Activated CD4-positive, CD25-positive, alpha-beta regulatory T cell (primary cell): Measurements from ENCODE around the gene SPAG4.

ENCODE experiments used
- DNase-seq, 4 experiments: peaks; one replicate each; lab custom pipeline; 2025; lab: John Stamatoyannopoulos, UW

Gene SPAG4

DNA sequence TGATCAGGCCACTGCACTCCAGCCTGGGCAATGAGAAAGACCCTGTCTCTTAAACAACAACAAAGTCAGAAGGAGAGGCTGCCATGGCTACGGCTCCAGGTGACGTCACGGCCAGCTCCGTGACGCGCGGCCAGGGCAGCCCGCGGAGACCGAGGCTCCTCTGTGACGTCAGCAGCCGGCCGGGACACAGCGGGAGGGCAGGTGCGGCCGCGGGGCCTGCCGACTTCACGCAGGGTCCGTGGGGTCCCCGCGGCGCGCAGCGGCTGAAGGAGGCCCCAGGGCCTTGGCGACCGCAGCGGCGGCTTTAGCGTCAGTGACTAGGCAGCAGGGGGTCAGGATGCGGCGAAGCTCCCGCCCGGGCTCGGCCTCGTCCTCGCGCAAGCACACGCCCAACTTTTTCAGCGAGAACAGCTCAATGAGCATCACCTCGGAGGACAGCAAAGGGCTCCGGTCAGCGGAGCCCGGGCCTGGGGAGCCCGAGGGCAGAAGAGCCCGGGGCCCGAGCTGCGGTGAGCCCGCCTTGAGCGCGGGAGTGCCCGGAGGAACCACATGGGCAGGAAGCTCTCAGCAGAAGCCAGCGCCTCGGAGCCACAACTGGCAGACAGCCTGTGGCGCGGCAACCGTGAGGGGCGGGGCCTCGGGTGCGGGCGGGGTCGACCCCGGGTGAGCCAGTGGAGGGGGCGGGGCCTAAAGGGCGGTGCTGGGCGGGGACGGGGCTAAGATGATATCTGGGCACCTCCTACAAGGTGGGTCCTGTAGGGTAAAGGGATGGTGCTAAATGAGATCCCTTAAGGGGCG is at the start of gene SPAG4:
SPAG4 (plus strand) TSS at position 163 of the 798 bp plus-strand sequence; CDS start at position 338, 175 bp downstream.
- peak; percentile 100 for DNase-seq

GRCh38 chr20:35568645-35569044 is 47.0 kb upstream of the SPAG4 start:
- no peak for DNase-seq

DNA sequence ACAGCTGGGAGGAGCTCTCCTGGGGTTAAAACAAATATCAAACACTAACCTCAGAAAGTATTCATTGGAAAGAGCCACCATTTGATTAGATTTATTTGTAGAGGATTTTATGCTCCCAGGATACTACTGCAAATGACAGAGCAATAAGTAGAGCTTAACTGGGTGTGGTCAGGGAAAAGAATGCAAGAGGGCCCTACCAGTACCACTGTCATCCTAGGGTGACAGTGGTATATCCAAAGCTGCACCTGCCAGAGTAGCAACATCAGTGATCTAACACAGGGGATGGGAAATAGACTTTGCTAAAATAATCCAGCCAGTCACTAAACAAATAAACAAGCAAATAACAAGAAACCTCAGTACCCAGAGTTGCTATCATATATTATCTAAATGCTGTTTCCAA is 44.1 kb upstream of the SPAG4 start:
- no peak for DNase-seq

DNA sequence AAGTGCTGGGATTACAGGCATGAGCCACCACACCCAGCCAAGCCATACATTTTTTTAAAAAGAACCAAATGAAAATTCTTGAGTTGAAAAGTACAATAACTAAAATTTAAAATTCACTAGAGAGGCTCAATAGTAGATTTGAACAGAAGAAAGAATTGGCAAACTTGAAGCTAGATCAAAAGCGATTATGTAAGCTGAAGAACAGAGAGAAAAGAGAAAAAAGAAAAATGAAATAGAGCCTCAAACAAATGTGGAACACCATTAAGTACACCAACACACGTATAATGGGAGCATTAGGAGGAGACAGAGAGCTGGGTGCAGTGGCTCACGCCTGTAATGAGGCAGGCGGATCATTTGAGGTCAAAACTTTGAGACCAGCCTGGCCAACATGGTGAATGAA is 42.8 kb upstream of the SPAG4 start:
- no peak for DNase-seq

DNA sequence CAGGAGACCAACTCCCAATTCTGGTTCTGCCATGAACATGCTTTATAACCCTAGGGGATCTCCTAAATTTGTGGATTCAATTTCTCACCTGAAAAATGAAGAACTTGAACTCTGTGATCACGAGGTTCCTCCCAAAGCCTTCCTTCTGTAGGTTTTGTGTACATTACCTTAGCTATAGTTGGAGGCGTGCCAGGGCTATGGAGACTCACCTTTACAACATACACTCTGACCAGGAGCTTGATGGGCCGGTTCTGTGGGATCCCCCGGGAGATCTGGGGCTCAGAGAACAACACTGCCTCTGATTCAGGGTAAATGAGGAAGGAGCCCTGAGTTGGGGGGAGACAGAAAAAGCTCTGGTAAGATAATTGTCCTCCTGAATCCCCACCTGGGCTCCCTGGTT is 39.7 kb upstream of the SPAG4 start:
- no peak for DNase-seq

GRCh38 chr20:35576816-35577215 is 38.8 kb upstream of the SPAG4 start:
- no peak for DNase-seq

DNA sequence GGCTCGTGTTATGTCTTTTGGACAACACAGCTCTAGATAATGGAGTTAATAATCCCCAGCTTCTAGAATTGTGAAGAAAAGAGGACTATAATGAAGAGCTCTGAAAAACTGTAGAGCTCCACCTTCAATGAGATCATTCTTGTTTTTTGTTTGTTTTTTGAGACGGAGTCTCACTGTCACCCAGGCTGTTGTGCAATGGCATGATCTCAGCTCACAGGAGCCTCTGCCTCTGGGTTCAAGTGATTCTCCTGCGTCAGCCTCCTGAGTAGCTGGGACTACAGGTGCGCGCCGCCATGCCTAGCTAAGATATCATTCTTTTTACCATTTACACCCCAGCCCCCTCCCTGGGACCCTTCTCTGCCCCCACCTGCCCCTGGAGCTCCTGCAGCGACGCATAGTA is 37.2 kb upstream of the SPAG4 start:
- no peak for DNase-seq

GRCh38 chr20:35579196-35579595 is 36.4 kb upstream of the SPAG4 start:
- DNase-seq, result no peak

DNA sequence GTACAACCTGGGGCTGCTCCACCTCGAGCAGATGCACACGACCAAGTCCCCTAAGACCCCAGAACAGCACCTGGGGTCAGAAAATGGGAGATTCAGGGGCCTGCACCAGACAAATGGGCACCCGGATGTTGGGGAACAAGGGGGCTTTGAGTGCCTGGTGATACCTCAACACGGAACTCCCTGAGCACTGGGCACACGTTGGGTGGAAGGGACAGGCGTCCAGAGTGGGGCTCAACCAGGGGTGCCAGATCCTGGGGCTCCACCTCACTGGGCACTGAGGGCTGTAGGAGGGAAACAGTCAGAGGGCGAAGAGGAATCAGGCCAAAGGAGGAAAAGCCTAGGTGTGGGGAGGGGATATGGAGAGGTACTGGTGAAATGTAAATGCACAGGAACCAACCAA is 33.5 kb upstream of the SPAG4 start:
- DNase-seq, result no peak

DNA sequence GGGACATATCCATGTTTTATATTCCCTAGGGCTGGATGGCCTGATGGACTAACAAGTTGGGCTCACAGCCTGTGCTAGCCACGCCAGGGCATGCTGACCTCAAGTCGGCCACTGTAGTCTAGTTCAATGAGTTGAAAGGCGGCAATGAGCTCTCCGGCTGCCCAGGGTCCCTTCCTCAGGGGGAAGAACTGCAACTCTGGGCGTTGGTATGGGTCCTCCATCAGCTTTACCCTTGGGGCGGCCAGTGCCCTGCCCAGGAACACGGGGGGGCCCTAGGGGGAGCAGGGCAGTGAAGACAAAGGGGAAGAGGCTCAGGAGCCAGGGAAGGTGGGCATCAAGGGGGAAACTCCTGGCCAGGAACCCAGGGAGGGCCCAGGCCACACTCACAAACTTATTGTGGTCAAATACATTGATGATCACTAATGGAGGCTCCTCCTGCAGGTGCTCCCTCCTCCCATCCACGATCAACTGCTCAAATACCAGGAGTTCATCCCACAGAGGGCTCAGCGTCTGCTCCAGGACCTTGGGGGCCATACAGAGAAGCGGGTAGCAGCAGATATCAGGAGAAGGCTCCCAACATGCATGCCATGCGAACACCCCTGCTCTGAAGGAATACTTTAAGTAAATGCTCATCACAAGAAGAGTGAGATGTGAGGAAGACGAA is 32.8 kb upstream of the SPAG4 start:
- no peak for DNase-seq

- no peak for DNase-seq
These were observed 31.7 kb upstream of the SPAG4 start for GRCh38 chr20:35583636-35584560.

GRCh38 chr20:35586751-35587425 is 28.7 kb upstream of the SPAG4 start:
- DNase-seq, result no peak

GRCh38 chr20:35587436-35587835 is 28.2 kb upstream of the SPAG4 start:
- no peak for DNase-seq

DNA sequence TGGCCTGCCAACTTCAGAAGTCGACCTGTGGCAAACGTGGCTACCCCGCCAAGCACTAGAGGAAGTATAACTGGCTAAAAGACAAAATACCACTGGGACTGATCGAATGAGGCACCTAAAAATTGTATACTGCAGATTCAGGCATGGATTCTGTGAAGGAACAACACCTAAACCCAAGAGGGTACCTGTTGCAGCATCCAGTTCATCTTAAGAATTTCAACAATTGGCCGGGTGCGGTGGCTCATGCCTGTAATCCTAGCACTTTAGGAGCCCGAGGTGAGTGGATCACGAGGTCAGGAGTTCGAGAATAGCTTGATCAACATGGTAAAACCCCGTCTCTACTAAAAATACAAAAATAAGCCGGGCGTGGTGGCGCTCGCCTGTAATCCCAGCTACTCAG is 27.2 kb upstream of the SPAG4 start:
- no peak for DNase-seq

GRCh38 chr20:35592339-35592974 is 23.2 kb upstream of the SPAG4 start:
- DNase-seq, result no peak

DNA sequence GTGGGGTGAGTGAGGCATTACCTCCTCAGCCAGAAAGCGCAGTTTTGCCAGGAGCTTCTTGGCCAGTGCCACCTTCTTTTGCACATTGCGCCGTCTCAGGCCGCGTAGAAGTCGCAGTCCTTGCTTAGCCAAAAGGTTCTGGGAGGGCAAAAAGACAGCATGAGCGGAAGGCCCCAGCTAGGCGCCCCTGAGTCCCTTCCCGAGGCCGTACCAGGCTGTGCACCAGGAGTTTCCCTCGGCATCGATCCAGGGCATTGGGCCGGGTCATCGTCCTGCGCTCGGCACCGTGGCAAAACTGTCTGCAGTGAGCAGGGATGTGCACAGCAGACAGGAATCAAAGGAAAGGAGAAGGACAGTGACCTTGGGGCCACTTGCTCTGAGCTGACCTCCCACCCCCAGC is 20.2 kb upstream of the SPAG4 start:
- DNase-seq, result no peak

DNA sequence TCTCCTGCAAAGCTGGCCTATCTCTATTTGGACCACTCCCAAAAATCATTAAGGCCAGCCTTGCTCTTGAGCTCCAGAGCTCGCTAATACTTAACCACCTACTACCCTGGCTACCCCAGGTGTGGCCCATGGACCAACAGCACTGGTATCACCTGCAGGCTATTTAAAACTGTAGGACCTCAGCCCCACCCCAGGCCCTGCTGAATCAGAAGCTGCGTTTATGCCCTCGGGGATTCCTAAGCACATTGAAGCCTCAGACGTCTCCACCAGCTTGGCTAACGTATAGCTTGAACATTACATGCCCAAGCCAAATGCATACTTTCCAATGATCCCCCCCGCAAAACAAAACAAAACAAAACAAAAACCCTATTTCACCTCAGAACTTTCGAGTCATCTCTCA is 19.7 kb upstream of the SPAG4 start:
- no peak for DNase-seq

- no peak for DNase-seq
These were observed 18.4 kb upstream of the SPAG4 start for GRCh38 chr20:35597186-35597585.

DNA sequence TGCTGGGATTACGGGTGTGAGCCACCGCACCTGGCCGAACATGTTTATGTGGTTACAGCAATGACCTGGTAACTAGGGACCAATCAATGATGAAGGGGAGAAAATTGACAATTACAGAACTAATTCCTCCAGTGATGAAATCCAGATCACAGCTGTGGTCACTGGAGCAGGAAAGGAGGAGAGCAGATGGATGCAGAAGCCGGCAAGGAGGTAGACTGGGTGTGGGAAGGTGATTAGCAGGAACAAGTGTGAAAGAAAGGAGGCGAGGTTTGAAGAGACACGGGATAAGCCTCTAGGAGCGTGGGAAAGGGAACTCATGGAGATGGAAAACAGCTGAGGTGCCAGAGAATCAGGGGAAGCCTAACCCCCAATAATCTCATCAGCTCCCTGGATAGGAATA is 17.2 kb upstream of the SPAG4 start:
- DNase-seq, result no peak

GRCh38 chr20:35598899-35599775 is 16.5 kb upstream of the SPAG4 start:
- DNase-seq, result no peak

GRCh38 chr20:35599776-35600120 is 15.9 kb upstream of the SPAG4 start:
- no peak for DNase-seq
